A549 treated with AZD2906 at 1 μM for 4 hours (cell line): ENCODE results near the gene OR8B3. TPM values are rescaled to one million over a fixed set of nuclear protein-coding genes. Genes with fewer than 3 reads are reported as not detected.

Experiments used
- total RNA-seq: library from RNA; stranded (reverse); fragments of 200-300 nt; extraction: Qiagen RNA extraction; gene quantifications from 5 replicates; pipeline ENCODE4 v1.2.3, GENCODE V29; 2022

Gene OR8B3
- total RNA-seq, result not detected in 5 replicates

DNA sequence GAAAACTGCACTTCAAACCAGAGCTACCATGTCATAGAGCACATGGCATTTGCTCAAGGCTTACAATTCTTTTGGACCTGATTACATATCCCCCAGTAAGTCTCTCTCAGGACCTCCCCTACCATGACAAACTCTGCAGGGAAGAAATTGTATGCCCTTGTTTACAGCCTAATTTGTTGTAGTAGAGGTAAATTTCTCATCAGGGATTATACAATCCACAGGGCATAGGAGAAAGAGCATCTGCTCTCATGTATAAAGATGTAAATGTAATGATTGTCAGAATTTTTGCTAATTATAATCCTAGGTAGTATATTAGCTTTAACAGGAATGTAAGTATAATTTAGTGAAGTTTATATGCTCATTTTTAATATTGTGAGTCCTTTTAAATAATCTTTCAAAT, at the start of gene OR8B3:
Gene OR8B3 (minus strand): TSS at position 101 of the 400 bp plus-strand sequence. CDS start 1,673 bp downstream, outside the sequence.

DNA sequence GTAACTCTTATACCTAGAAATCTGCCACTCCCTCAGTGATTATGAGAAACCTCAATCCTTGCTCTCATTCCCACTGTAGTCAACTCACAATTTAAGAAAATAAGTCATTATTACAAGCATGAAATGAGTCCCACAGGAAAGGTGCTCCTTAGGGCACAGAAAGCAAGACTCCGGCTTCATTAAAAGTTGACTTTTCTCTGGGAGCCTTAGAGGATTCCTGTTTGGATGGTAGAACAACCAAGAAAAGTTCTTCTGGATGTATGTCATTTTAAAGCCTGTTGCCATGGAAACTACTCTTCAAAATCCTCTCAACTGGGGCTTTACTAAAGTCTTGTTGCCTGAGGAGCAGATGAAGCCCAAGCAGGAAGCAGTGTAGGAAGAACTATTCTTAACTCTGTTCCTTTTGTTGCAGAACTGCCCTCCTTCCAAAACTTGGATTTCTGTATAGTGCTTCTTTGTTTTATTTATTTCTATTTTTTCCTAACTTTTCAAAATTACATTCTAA, 46.9 kb upstream of the OR8B3 start, which contains the start of gene OR8B8:
Gene OR8B8 (minus strand): TSS at position 51 of the 505 bp plus-strand sequence. CDS start 4,611 bp downstream, outside the sequence.

GRCh38 chr11:124424384-124424921, 25.6 kb upstream of the OR8B3 start, which contains the start of gene OR8B4:
Gene OR8B4, minus strand, starts transcription at chr11:124424871. Its CDS starts 0 bp downstream, at chr11:124424871.

DNA sequence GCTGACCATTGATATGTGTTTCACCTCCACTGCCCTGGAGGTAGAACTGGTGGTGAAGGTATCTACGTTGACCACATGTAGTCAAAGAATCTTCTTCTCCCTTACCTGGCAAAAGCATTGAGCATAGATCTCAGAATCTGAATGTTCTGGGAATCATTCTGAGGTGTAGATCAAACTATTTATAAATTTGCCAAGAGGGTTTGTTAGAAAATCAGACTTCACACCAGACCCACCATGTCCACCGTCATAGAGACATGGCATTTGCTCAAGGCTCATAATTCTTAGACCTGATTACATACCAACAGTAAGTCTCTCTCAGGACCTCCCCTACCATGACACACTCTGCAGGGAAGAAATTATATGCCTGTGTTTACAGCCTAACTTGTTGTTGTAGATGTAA, 14.4 kb downstream of the OR8B3 start, which contains the start of gene OR8B2:
Gene OR8B2 (minus strand): TSS at position 101 of the 400 bp plus-strand sequence. CDS start 1,156 bp downstream, outside the sequence.

Other genes starting within 250 kb of the OR8B3 start
- not detected in 5 replicates for gene OR10D3, start 215.7 kb downstream of the OR8B3 start, total RNA-seq
- not detected in 5 replicates for gene OR8G1, start 157.9 kb downstream of the OR8B3 start, total RNA-seq
- gene OR8G5, start 142.6 kb downstream of the OR8B3 start, total RNA-seq, result not detected in 5 replicates
- not detected in 5 replicates for gene OR8D1, start 85.1 kb downstream of the OR8B3 start, total RNA-seq
- not detected in 5 replicates for gene OR8D2, start 78.8 kb downstream of the OR8B3 start, total RNA-seq
- gene OR8B2, start 14.5 kb downstream of the OR8B3 start, total RNA-seq, result not detected in 5 replicates
- gene OR8B4, start 25.8 kb upstream of the OR8B3 start, total RNA-seq, result not detected in 5 replicates
- not detected in 5 replicates for gene OR8B8, start 46.7 kb upstream of the OR8B3 start, total RNA-seq
- gene OR8B12, start 144.6 kb upstream of the OR8B3 start, total RNA-seq, result not detected in 5 replicates
- not detected in 5 replicates for gene OR8A1, start 171.0 kb upstream of the OR8B3 start, total RNA-seq
- gene PANX3, start 212.4 kb upstream of the OR8B3 start, total RNA-seq, result not detected in 5 replicates
- gene TBRG1, start 223.8 kb upstream of the OR8B3 start, total RNA-seq, result 14.8 to 17.1 TPM (median 15.2 TPM) in 5 replicates